GM10266 (cell line): Measurements from ENCODE around the gene HNF1B.

ENCODE experiments used
- DNase-seq: peaks from one replicate; pipeline ENCODE4 v3.0.0; 2012; ENCODE audit errors: extremely low spot score
- TF ChIP-seq, protein P1 (sequence below): IDR thresholded peaks from 2 replicates; pipeline ENCODE4 v1.5.1; 2012; ENCODE audit warnings: mild to moderate bottlenecking, low read depth; ENCODE audit not compliant: control insufficient read depth, insufficient read depth; ENCODE audit errors: missing control alignments

The HNF1B gene

DNA sequence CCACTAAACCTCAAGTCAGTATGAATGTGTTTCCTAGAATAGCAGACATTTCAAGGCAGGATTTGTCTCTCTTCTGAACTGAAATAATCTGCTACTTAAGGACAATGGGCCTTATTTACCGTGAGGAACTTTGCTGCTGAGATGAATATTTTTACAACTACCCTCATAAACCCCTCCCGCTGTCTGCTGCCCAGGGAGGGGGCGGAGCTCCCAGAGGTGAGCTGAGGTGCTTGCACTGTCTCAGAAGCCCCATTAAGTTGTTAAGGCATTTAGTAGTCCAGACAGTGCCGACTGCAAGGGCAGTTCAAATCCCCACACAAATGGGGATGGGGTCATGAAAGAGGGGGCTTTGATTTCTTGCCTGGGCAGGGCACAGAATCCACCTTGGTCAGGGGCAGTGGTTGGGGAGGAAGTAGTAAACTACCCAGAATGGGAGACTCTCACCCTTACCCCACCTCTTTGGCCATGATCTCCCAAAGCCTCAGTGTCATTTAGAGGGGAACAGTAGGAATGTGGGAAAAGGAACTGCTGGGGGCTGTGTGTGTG, 19.2 kb downstream of the HNF1B start:
- TF ChIP-seq, protein P1, sequence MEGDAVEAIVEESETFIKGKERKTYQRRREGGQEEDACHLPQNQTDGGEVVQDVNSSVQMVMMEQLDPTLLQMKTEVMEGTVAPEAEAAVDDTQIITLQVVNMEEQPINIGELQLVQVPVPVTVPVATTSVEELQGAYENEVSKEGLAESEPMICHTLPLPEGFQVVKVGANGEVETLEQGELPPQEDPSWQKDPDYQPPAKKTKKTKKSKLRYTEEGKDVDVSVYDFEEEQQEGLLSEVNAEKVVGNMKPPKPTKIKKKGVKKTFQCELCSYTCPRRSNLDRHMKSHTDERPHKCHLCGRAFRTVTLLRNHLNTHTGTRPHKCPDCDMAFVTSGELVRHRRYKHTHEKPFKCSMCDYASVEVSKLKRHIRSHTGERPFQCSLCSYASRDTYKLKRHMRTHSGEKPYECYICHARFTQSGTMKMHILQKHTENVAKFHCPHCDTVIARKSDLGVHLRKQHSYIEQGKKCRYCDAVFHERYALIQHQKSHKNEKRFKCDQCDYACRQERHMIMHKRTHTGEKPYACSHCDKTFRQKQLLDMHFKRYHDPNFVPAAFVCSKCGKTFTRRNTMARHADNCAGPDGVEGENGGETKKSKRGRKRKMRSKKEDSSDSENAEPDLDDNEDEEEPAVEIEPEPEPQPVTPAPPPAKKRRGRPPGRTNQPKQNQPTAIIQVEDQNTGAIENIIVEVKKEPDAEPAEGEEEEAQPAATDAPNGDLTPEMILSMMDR, result no peak
- DNase-seq, result no peak

- DNase-seq, result no peak
- TF ChIP-seq, protein P1, result no peak
Observed at GRCh38 chr17:37725021-37725595, 19.8 kb downstream of the HNF1B start.

GRCh38 chr17:37720989-37721388, 23.9 kb downstream of the HNF1B start:
- no peak for DNase-seq

GRCh38 chr17:37719866-37720265, 25.0 kb downstream of the HNF1B start:
- TF ChIP-seq, protein P1, result no peak
- DNase-seq, result no peak

More at GRCh38 chr17:37720989-37721388, 23.9 kb downstream of the HNF1B start:
- TF ChIP-seq, protein P1, result no peak

GRCh38 chr17:37718324-37719048, 26.4 kb downstream of the HNF1B start:
- no peak for DNase-seq
- TF ChIP-seq, protein P1, result no peak

DNA sequence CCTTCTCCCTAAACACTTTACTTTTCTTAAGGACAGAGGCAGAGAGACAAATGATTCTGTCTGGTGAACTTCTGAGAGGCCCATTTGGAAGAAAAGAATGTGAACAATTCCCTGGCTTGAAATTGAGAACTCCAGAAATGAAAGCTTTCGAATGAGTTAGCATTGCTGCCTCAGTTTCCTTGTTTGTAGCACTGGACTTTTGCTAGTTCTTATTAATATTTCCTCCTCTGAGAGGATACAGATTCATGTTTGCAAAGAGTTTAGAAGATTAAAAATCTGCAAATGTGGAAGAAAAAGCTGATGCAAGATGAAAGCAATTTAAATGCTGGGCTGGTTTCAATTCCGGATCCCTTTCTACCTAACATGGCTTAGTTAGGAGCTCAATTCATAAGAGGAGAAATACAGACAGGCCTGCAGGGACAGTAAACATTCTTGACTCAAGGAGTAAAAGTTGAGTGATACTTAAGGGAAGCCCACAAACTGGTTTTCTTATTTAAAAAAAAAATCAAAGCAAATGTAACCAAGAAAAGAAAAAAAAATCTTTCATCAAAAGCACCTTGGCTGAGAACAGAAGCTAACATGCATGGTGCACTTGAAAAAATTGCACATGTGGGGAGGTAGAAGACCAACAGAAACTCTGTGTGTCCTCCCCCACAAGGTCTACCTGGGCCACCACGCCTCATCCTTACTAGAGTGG, 27.1 kb downstream of the HNF1B start:
- TF ChIP-seq, protein P1, result no peak
- DNase-seq, result no peak
